ENCODE measurements around the gene LRP11.

Gene LRP11

GRCh38 chr6:149898966-149899365, 34.8 kb upstream of the LRP11 start:
- H3K4me1 ChIP-seq (ENCODE audit: insufficient read depth, low read length, poor library complexity, severe bottlenecking) = peaks cover 25% of the 10 kb centered on the region
- no peaks in the 10 kb centered on the region for H4K20me1 ChIP-seq (ENCODE audit: insufficient read depth, low read length, poor library complexity, severe bottlenecking)
- H3K9me3 ChIP-seq (ENCODE audit: insufficient read depth, low read depth, low read length) = no peaks in the 10 kb centered on the region
- no peak overlapping the region for H3K4me2 ChIP-seq (ENCODE audit: low read depth, low read length, poor library complexity, severe bottlenecking)
- no peaks in the 10 kb centered on the region for H3K9me2 ChIP-seq (replicated peaks; ENCODE audit: low read depth, low read length)
- no peak overlapping the region for H2AFZ ChIP-seq (ENCODE audit: low read length)
- no peak overlapping the region for H3K4me3 ChIP-seq (ENCODE audit: low read length, poor library complexity, severe bottlenecking)
- H3K27me3 ChIP-seq (ENCODE audit: insufficient read depth, low read length, poor library complexity, severe bottlenecking) = no peaks in the 10 kb centered on the region
- no peaks in the 10 kb centered on the region for H3K79me2 ChIP-seq (ENCODE audit: insufficient read depth, low read length)
- TF ChIP-seq EZH2phosphoT487 (IDR thresholded peaks at IDR 0.05; ENCODE audit: borderline replicate concordance) = no peak
- TF ChIP-seq, protein P1, sequence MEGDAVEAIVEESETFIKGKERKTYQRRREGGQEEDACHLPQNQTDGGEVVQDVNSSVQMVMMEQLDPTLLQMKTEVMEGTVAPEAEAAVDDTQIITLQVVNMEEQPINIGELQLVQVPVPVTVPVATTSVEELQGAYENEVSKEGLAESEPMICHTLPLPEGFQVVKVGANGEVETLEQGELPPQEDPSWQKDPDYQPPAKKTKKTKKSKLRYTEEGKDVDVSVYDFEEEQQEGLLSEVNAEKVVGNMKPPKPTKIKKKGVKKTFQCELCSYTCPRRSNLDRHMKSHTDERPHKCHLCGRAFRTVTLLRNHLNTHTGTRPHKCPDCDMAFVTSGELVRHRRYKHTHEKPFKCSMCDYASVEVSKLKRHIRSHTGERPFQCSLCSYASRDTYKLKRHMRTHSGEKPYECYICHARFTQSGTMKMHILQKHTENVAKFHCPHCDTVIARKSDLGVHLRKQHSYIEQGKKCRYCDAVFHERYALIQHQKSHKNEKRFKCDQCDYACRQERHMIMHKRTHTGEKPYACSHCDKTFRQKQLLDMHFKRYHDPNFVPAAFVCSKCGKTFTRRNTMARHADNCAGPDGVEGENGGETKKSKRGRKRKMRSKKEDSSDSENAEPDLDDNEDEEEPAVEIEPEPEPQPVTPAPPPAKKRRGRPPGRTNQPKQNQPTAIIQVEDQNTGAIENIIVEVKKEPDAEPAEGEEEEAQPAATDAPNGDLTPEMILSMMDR (conservative IDR thresholded peaks at IDR 0.05; ENCODE audit: low read length) = no peak
- no peak overlapping the region for H3K9ac ChIP-seq (ENCODE audit: low read depth, low read length, poor library complexity, severe bottlenecking)
- no peaks in the 10 kb centered on the region for H3K36me3 ChIP-seq (ENCODE audit: insufficient read depth, low read length)
- no peaks in the 10 kb centered on the region; the same call in 1 of the 2 replicates for H3F3A ChIP-seq (ENCODE audit: low read depth)

- no peaks in the 10 kb centered on the region for H3K36me3 ChIP-seq (ENCODE audit: insufficient read depth, low read length)
- H3K4me2 ChIP-seq (ENCODE audit: low read depth, low read length, poor library complexity, severe bottlenecking) = peak within 1 kb of the TSS; percentile 63
- H4K20me1 ChIP-seq (ENCODE audit: insufficient read depth, low read length, poor library complexity, severe bottlenecking) = no peaks in the 10 kb centered on the region
- peak within 1 kb of the TSS; percentile 51 for H3K9ac ChIP-seq (ENCODE audit: low read depth, low read length, poor library complexity, severe bottlenecking)
- H3K9me2 ChIP-seq (replicated peaks; ENCODE audit: low read depth, low read length) = no peaks in the 10 kb centered on the region
- no peaks in the 10 kb centered on the region for H3K27me3 ChIP-seq (ENCODE audit: insufficient read depth, low read length, poor library complexity, severe bottlenecking)
- H3K9me3 ChIP-seq (ENCODE audit: insufficient read depth, low read depth, low read length) = no peaks in the 10 kb centered on the region
- no peak within 1 kb of the TSS for H2AFZ ChIP-seq (ENCODE audit: low read length)
- H3F3A ChIP-seq (ENCODE audit: low read depth) = no peaks in the 10 kb centered on the region; the same call in 1 of the 2 replicates
- no peaks in the 10 kb centered on the region for H3K79me2 ChIP-seq (ENCODE audit: insufficient read depth, low read length)
- H3K4me3 ChIP-seq (ENCODE audit: low read length, poor library complexity, severe bottlenecking) = no peak within 1 kb of the TSS
- H3K4me1 ChIP-seq (ENCODE audit: insufficient read depth, low read length, poor library complexity, severe bottlenecking) = peaks cover 25% of the 10 kb centered on the region
- TF ChIP-seq EZH2phosphoT487 (IDR thresholded peaks at IDR 0.05; ENCODE audit: borderline replicate concordance) = no peak
- TF ChIP-seq, protein P1 (conservative IDR thresholded peaks at IDR 0.05; ENCODE audit: low read length) = peak; percentile 46
These were observed 33.9 kb upstream of the LRP11 start, which contains the start of gene RAET1E for GRCh38 chr6:149897855-149898744. Gene RAET1E (minus strand): TSS chr6:149898113. CDS start chr6:149890901, 7,212 bp downstream.

DNA sequence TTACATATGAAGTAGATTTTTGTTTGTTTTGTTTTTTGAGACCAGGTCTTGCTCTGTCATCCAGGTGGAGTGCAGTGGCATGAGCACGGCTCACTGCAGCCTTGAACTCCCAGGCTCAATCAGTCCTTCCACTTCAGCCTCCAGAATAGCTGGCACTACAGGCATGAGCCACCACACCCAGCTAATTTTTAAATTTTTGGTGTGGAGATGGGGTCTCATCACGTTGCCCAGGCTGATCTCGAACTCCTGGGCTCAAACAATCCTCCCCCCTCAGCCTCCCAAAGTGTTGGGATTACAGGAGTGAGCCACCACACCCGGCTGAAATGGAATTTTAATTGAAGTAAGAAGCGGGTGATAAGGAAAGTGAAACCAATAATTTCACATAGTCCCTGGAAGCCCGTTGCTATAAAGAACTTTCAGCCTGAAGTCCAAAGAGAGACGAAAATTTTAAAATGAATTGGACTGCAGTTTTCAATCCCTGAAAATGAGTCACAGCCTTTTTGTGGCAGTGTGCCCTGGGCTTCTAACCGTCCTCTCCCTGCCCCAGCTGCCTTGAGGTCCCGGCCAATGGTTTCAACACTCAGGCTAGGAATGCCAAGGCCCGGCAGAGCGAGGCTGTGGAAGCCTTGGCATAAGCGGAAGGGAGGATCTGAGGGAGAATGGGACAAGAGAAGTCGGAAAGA, 33.0 kb upstream of the LRP11 start:
- Histone ChIP-seq H3K4me2 (ENCODE audit: low read depth, low read length, poor library complexity, severe bottlenecking) (peak overlapping the region; percentile 63), H3K27me3 (ENCODE audit: insufficient read depth, low read length, poor library complexity, severe bottlenecking) (no peaks in the 10 kb centered on the region), H2AFZ (ENCODE audit: low read length) (0 out of 2 replicates have a peak overlapping the region, but pooled peaks have one; percentile 19), H4K20me1 (ENCODE audit: insufficient read depth, low read length, poor library complexity, severe bottlenecking) (no peaks in the 10 kb centered on the region), H3F3A (ENCODE audit: low read depth) (no peaks in the 10 kb centered on the region; the same call in 1 of the 2 replicates), H3K4me3 (ENCODE audit: low read length, poor library complexity, severe bottlenecking) (no peak overlapping the region), H3K9me2 (replicated peaks; ENCODE audit: low read depth, low read length) (no peaks in the 10 kb centered on the region), H3K9ac (ENCODE audit: low read depth, low read length, poor library complexity, severe bottlenecking) (peak overlapping the region; percentile 51), H3K9me3 (ENCODE audit: insufficient read depth, low read depth, low read length) (no peaks in the 10 kb centered on the region), H3K4me1 (ENCODE audit: insufficient read depth, low read length, poor library complexity, severe bottlenecking) (peaks cover 31% of the 10 kb centered on the region), H3K36me3 (ENCODE audit: insufficient read depth, low read length) (no peaks in the 10 kb centered on the region), H3K79me2 (ENCODE audit: insufficient read depth, low read length) (no peaks in the 10 kb centered on the region)
- no peak for TF ChIP-seq EZH2phosphoT487 (IDR thresholded peaks at IDR 0.05; ENCODE audit: borderline replicate concordance)
- TF ChIP-seq, protein P1 (conservative IDR thresholded peaks at IDR 0.05; ENCODE audit: low read length) = no peak
